Astrocyte (in vitro differentiated cells and primary cell): ENCODE data around the gene TMTC1. TPM values are rescaled to one million over a fixed set of nuclear protein-coding genes. Genes with fewer than 3 reads are reported as not detected.

Experiments
- DNase-seq: peaks from one replicate; pipeline ENCODE4 v3.0.0-alpha.2; 2010; ENCODE audit warnings: low read depth
- FAIRE-seq: peaks from 2 replicates; lab custom pipeline; 2011; peaks lifted over from hg19 to GRCh38; lab: Jason Lieb, UNC
- H2AFZ ChIP-seq: 2 replicates; pipeline ENCODE4 v1.6.0; 2012; ENCODE audit warnings: low read depth, low read length, inconsistent platforms
- H3K27ac ChIP-seq: 2 replicates; pipeline ENCODE4 v1.5.1; 2011; ENCODE audit warnings: low read depth, low read length, inconsistent platforms
- H3K27me3 ChIP-seq: 2 replicates; pipeline ENCODE4 v1.6.0; 2011; ENCODE audit warnings: low read length, inconsistent platforms; ENCODE audit not compliant: insufficient read depth
- H3K36me3 ChIP-seq: 2 replicates; pipeline ENCODE4 v1.5.1; 2011; ENCODE audit warnings: low read length, inconsistent platforms; ENCODE audit not compliant: insufficient read depth
- H3K4me1 ChIP-seq: 2 replicates; pipeline ENCODE4 v1.5.1; 2011; ENCODE audit warnings: low read length, inconsistent platforms; ENCODE audit not compliant: insufficient read depth
- H3K4me2 ChIP-seq: 2 replicates; pipeline ENCODE4 v1.6.0; 2012; ENCODE audit warnings: low read length, inconsistent platforms
- H3K4me3 ChIP-seq: 2 replicates; pipeline ENCODE4 v1.5.1; 2011; ENCODE audit warnings: low read depth, mild to moderate bottlenecking, low read length, inconsistent platforms; ENCODE audit not compliant: insufficient read depth
- H3K79me2 ChIP-seq: 2 replicates; pipeline ENCODE4 v1.6.0; 2012; ENCODE audit warnings: mild to moderate bottlenecking, low read length, inconsistent platforms; ENCODE audit not compliant: insufficient read depth
- H3K9ac ChIP-seq: 2 replicates; pipeline ENCODE4 v1.6.0; 2012; ENCODE audit warnings: mild to moderate bottlenecking, low read length, inconsistent platforms
- H3K9me3 ChIP-seq: 2 replicates; pipeline ENCODE4 v1.5.1; 2012; ENCODE audit warnings: low read depth, mild to moderate bottlenecking, low read length, inconsistent platforms; ENCODE audit not compliant: insufficient read depth
- H4K20me1 ChIP-seq: 2 replicates; pipeline ENCODE4 v1.6.0; 2012; ENCODE audit warnings: low read length, inconsistent platforms; ENCODE audit not compliant: insufficient read depth
- H3K27ac Mint-ChIP-seq: one replicate; pipeline ENCODE4 v1.8.0; 2021; ENCODE audit warnings: mild to moderate bottlenecking, mixed read lengths; ENCODE audit not compliant: unreplicated experiment
- H3K27me3 Mint-ChIP-seq: one replicate; pipeline ENCODE4 v1.8.0; 2021; ENCODE audit warnings: low read depth, mixed read lengths; ENCODE audit not compliant: unreplicated experiment
- H3K36me3 Mint-ChIP-seq: one replicate; pipeline ENCODE4 v1.8.0; 2021; ENCODE audit warnings: low read depth, mixed read lengths; ENCODE audit not compliant: unreplicated experiment
- H3K4me1 Mint-ChIP-seq: one replicate; pipeline ENCODE4 v1.8.0; 2021; ENCODE audit warnings: low read depth, mixed read lengths; ENCODE audit not compliant: unreplicated experiment
- H3K4me3 Mint-ChIP-seq: one replicate; pipeline ENCODE4 v1.8.0; 2021; ENCODE audit warnings: mild to moderate bottlenecking, moderate library complexity, mixed read lengths; ENCODE audit not compliant: unreplicated experiment
- H3K9me3 Mint-ChIP-seq: one replicate; pipeline ENCODE4 v1.8.0; 2021; ENCODE audit warnings: mild to moderate bottlenecking, mixed read lengths; ENCODE audit not compliant: unreplicated experiment
- EZH2 ChIP-seq: IDR thresholded peaks from 2 replicates; pipeline ENCODE4 v1.6.1; 2012; ENCODE audit warnings: mild to moderate bottlenecking, low read length, inconsistent platforms; ENCODE audit not compliant: insufficient read depth
- total RNA-seq: library from RNA; stranded (reverse); gene quantifications from 2 replicates; pipeline ENCODE4 v1.2.1, GENCODE V29; 2021
- TF ChIP-seq, protein P1 (sequence below): IDR thresholded peaks from 2 replicates; pipeline ENCODE4 v1.5.1; 2011; ENCODE audit warnings: low read depth, mild to moderate bottlenecking, inconsistent platforms, low read length, moderate library complexity; ENCODE audit not compliant: insufficient read depth

Gene TMTC1
- total RNA-seq, 1 donor from 2014 or later = 4.7 TPM

DNA sequence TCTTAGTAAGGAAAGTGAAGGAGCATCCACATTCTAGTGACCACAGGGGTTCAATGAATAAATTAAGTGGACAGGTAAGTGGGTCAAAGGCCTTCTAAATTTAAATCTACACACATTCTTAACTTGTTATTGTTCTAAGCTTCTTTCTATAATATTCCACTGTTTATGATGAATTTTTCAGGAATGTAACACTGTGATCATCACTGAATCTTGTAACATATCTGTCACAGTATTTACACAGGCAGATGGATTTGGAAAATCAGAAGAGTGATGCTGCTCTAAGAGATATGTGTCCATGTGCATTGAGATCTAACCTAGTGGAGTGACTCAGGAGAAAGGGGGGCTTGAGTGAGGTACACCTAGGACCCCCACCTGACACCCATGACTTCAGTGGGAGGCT is 170.8 kb downstream of the TMTC1 start:
- TF ChIP-seq EZH2 = no peak
- TF ChIP-seq, protein P1, sequence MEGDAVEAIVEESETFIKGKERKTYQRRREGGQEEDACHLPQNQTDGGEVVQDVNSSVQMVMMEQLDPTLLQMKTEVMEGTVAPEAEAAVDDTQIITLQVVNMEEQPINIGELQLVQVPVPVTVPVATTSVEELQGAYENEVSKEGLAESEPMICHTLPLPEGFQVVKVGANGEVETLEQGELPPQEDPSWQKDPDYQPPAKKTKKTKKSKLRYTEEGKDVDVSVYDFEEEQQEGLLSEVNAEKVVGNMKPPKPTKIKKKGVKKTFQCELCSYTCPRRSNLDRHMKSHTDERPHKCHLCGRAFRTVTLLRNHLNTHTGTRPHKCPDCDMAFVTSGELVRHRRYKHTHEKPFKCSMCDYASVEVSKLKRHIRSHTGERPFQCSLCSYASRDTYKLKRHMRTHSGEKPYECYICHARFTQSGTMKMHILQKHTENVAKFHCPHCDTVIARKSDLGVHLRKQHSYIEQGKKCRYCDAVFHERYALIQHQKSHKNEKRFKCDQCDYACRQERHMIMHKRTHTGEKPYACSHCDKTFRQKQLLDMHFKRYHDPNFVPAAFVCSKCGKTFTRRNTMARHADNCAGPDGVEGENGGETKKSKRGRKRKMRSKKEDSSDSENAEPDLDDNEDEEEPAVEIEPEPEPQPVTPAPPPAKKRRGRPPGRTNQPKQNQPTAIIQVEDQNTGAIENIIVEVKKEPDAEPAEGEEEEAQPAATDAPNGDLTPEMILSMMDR = no peak

DNA sequence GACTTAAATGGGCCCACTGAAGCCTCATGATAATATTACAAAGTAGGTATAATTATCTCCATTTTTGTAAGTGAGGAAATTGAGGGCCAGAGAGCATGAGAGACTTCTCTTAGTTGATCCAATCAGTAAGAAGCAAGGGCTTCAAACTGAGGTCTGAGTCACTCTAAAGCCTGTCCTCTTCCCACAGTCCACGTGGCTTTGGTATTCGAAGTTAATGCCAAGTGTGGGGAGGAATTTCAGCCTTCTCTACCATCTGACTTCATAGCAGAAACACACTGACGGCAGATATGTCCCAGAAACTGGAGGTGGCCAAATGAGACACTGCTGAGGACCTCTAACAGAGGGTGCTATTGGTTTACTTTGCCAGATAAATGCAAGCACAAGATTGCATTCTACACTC is 171.8 kb downstream of the TMTC1 start:
- Histone ChIP-seq H3K9me3 (no peaks in the 10 kb centered on the region), H3K27me3 (no peaks in the 10 kb centered on the region), H3K79me2 (no peaks in the 10 kb centered on the region), H2AFZ (no peak overlapping the region), H3K4me3 (no peak overlapping the region), H3K27ac (no peak overlapping the region), H3K9ac (no peak overlapping the region), H3K4me2 (no peak overlapping the region), H3K4me1 (no peaks in the 10 kb centered on the region), H4K20me1 (no peaks in the 10 kb centered on the region), H3K36me3 (no peaks in the 10 kb centered on the region)
- no peaks in the 10 kb centered on the region for H3K9me3 Mint-ChIP-seq
- TF ChIP-seq EZH2 = no peak
- TF ChIP-seq, protein P1 = no peak
- DNase-seq = peak; percentile 86
- peaks cover 6% of the 10 kb centered on the region for H3K4me1 Mint-ChIP-seq
- no peaks in the 10 kb centered on the region for H3K27me3 Mint-ChIP-seq
- no peak for FAIRE-seq
- no peaks in the 10 kb centered on the region for H3K36me3 Mint-ChIP-seq
- H3K27ac Mint-ChIP-seq = peak overlapping the region; percentile 71
- H3K4me3 Mint-ChIP-seq = no peak overlapping the region

More for the DNA sequence above, 170.8 kb downstream of the TMTC1 start:
- Histone ChIP-seq H3K27me3 (no peaks in the 10 kb centered on the region), H2AFZ (no peak overlapping the region), H3K4me3 (no peak overlapping the region), H3K79me2 (no peaks in the 10 kb centered on the region), H3K9ac (no peak overlapping the region), H3K9me3 (no peaks in the 10 kb centered on the region), H3K4me2 (no peak overlapping the region), H4K20me1 (no peaks in the 10 kb centered on the region), H3K4me1 (no peaks in the 10 kb centered on the region), H3K27ac (no peak overlapping the region), H3K36me3 (no peaks in the 10 kb centered on the region)
- DNase-seq (no peak), FAIRE-seq (no peak)
- H3K36me3 Mint-ChIP-seq = no peaks in the 10 kb centered on the region
- H3K27ac Mint-ChIP-seq = no peak overlapping the region
- H3K27me3 Mint-ChIP-seq = no peaks in the 10 kb centered on the region
- peaks cover 16% of the 10 kb centered on the region for H3K4me1 Mint-ChIP-seq
- H3K4me3 Mint-ChIP-seq = no peak overlapping the region
- peaks cover 1% of the 10 kb centered on the region for H3K9me3 Mint-ChIP-seq

DNA sequence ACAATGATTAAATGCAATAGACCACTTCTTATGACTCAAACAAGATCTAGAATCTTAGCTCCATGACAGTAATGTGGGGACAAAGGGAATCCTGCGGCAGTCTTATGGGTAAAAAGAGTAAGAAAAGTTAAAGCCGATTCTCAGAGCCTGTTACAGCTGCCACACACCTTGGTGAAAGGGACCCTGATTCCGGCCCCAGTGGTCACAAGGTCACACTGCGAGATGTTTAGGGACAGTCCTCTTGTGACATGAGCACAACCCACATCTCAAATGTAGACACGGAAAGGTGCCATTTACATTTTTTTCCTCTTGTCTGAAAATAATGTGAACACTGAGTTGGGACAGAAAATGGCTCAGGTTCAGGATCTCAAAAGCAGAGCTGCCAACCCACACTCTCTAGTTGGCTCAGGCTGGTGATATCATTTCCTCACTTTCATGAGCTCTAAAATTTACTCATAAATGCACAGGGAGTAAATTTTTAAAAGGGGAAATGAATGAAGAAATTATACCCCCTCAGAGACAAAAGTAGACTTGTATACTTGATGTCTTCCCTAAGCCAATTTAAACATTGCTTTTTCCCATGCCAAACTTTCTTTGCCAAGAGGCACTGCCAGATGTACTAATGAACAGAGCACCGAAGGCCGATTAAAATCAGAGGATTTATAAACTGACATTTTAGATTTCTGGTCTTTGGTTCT is 173.1 kb downstream of the TMTC1 start:
- Histone ChIP-seq H3K4me3 (no peak overlapping the region), H3K36me3 (no peaks in the 10 kb centered on the region), H3K4me2 (no peak overlapping the region), H2AFZ (no peak overlapping the region), H3K9ac (no peak overlapping the region), H3K4me1 (no peaks in the 10 kb centered on the region), H3K27me3 (no peaks in the 10 kb centered on the region), H3K27ac (no peak overlapping the region), H4K20me1 (no peaks in the 10 kb centered on the region), H3K9me3 (no peaks in the 10 kb centered on the region), H3K79me2 (no peaks in the 10 kb centered on the region)
- Mint-ChIP-seq H3K27ac (no peak overlapping the region), H3K27me3 (no peaks in the 10 kb centered on the region), H3K4me1 (peaks cover 3% of the 10 kb centered on the region), H3K36me3 (no peaks in the 10 kb centered on the region), H3K9me3 (no peaks in the 10 kb centered on the region), H3K4me3 (no peak overlapping the region)
- FAIRE-seq (no peak), DNase-seq (no peak)
- TF ChIP-seq, protein P1 = no peak
- no peak for TF ChIP-seq EZH2
